Keratinocyte (primary cell): Measurements from ENCODE around the gene PKHD1. TPM values are rescaled to one million over a fixed set of nuclear protein-coding genes. Genes with fewer than 3 reads are reported as not detected.

Source experiments
- DNase-seq: peaks from one replicate; pipeline ENCODE4 v3.0.0-alpha.2; 2011; ENCODE audit warnings: low read depth, missing footprints, low spot score
- FAIRE-seq: peaks from 2 replicates; lab custom pipeline; 2011; peaks lifted over from hg19 to GRCh38; lab: Jason Lieb, UNC
- H2AFZ ChIP-seq: 2 replicates; pipeline ENCODE4 v1.6.0; 2012; ENCODE audit warnings: low read length, control low read depth, inconsistent platforms; ENCODE audit not compliant: control insufficient read depth
- H3K27ac ChIP-seq: 2 replicates; pipeline ENCODE4 v1.5.1; 2011; ENCODE audit warnings: low read length; ENCODE audit not compliant: control insufficient read depth, insufficient read depth
- H3K27me3 ChIP-seq: 3 replicates; pipeline ENCODE4 v1.6.0; 2011; ENCODE audit warnings: low read length; ENCODE audit not compliant: control insufficient read depth, insufficient read depth; ENCODE audit errors: extremely low read depth
- H3K36me3 ChIP-seq, 2 experiments: 2 replicates in 1 of 2; 3 replicates in 1 of 2; pipeline ENCODE4 v1.5.1; 2011; ENCODE audit warnings: low read length in 2 of 2, mild to moderate bottlenecking in 1 of 2; ENCODE audit not compliant: control insufficient read depth in 2 of 2, insufficient read depth in 2 of 2; ENCODE audit errors: extremely low read depth in 1 of 2
- H3K4me1 ChIP-seq: 3 replicates; pipeline ENCODE4 v1.5.1; 2011; ENCODE audit warnings: low read length; ENCODE audit not compliant: control insufficient read depth, insufficient read depth; ENCODE audit errors: extremely low read depth
- H3K4me2 ChIP-seq: 3 replicates; pipeline ENCODE4 v1.6.0; 2011; ENCODE audit warnings: low read depth, low read length; ENCODE audit not compliant: control insufficient read depth, insufficient read depth; ENCODE audit errors: extremely low read depth
- H3K4me3 ChIP-seq, 3 experiments: fragments of 200-600 bp in 1 of 3; sonication (generic) in 1 of 3; 2 replicates in 2 of 3; 3 replicates in 1 of 3; pipeline ENCODE4 v1.5.1; 2011 to 2016; ENCODE audit warnings: low read length in 3 of 3, mild to moderate bottlenecking in 3 of 3, control low read depth in 2 of 3, inconsistent platforms in 1 of 3, low read depth in 1 of 3, mixed read lengths in 1 of 3, mixed run types in 1 of 3, moderate library complexity in 1 of 3; ENCODE audit not compliant: control insufficient read depth in 2 of 3, insufficient read depth in 2 of 3; ENCODE audit errors: extremely low read depth in 1 of 3
- H3K79me2 ChIP-seq: 2 replicates; pipeline ENCODE4 v1.6.0; 2012; ENCODE audit warnings: low read length; ENCODE audit not compliant: control insufficient read depth, insufficient read depth
- H3K9ac ChIP-seq: 3 replicates; pipeline ENCODE4 v1.6.0; 2011; ENCODE audit warnings: low read length; ENCODE audit not compliant: control insufficient read depth, insufficient read depth; ENCODE audit errors: extremely low read depth
- H3K9me1 ChIP-seq: 3 replicates; pipeline ENCODE4 v1.6.0; 2011; ENCODE audit warnings: low read length; ENCODE audit not compliant: control insufficient read depth, insufficient read depth; ENCODE audit errors: extremely low read depth
- H3K9me3 ChIP-seq: 2 replicates; pipeline ENCODE4 v1.5.1; 2012; ENCODE audit warnings: low read depth, low read length; ENCODE audit not compliant: control insufficient read depth
- H4K20me1 ChIP-seq: 3 replicates; pipeline ENCODE4 v1.6.0; 2011; ENCODE audit warnings: low read length; ENCODE audit not compliant: control insufficient read depth, insufficient read depth; ENCODE audit errors: extremely low read depth
- CTCF ChIP-seq, 3 experiments: IDR thresholded peaks in 1 of 3; conservative IDR thresholded peaks in 1 of 3; optimal IDR thresholded peaks in 1 of 3; 2 replicates in 2 of 3; 3 replicates in 1 of 3; pipeline versions ENCODE3 to v1.5.1; 2011; ENCODE audit warnings: low read length in 3 of 3, mild to moderate bottlenecking in 3 of 3, moderate library complexity in 2 of 3, control low read depth in 1 of 3, inconsistent platforms in 1 of 3; ENCODE audit not compliant: insufficient read depth in 2 of 3; ENCODE audit errors: extremely low read depth in 1 of 3
- EZH2 ChIP-seq: IDR thresholded peaks from one replicate; pipeline ENCODE4 v1.6.1; 2012; ENCODE audit warnings: inconsistent platforms, mild to moderate bottlenecking, low read length, moderate library complexity
- dilution Hi-C: fragments of 300-500 bp; cut with MboI; formaldehyde crosslinking; loops from one replicate; pipeline ENCODE4 v1.7.0; 2020; ENCODE audit warnings: low sequenced_read_pairs; ENCODE audit not compliant: extremely low pct_ligation_motif_present
- polyA plus RNA-seq, 5 experiments: library from polyadenylated mRNA; depleted of rRNA in 3 of 5; stranded (reverse) in 3 of 5; stranded (forward) in 1 of 5; unstranded in 1 of 5; fragments of >200 nt; gene quantifications; 1 replicate in 1 of 5; 2 replicates in 3 of 5; 3 replicates in 1 of 5; pipeline versions ENCODE4 v1.2.1 to v1.2.3, GENCODE V29; 2011 to 2012; ENCODE audit warnings: missing spikeins in 2 of 5, low read depth in 1 of 5, low replicate concordance in 1 of 5

The PKHD1 gene
- polyA plus RNA-seq, 1 donor (not counting 4 experiments of a cell fraction or from before 2014, with no cell fraction given), result under 0.01 TPM

GRCh38 chr6:51865176-51865575, 222.2 kb downstream of the PKHD1 start:
- DNase-seq (no peak), FAIRE-seq (no peak)
- no peaks in the 10 kb centered on the region for H3K9me1 ChIP-seq
- H3K27me3 ChIP-seq, result no peaks in the 10 kb centered on the region
- dilution Hi-C loops, result no loop called here
- no peaks in the 10 kb centered on the region for H3K36me3 ChIP-seq
- H4K20me1 ChIP-seq, result no peaks in the 10 kb centered on the region
- H3K9me3 ChIP-seq, result no peaks in the 10 kb centered on the region
- H3K79me2 ChIP-seq, result no peaks in the 10 kb centered on the region
- TF ChIP-seq CTCF (optimal IDR thresholded peaks at IDR 0.05 in 1 of 3, IDR thresholded peaks at IDR 0.05 in 1 of 3, conservative IDR thresholded peaks at IDR 0.05 in 1 of 3; ENCODE audit: extremely low read depth in 1 of 3, insufficient read depth in 2 of 3, low read length in 3 of 3) (no peak), EZH2 (no peak)
- H3K27ac ChIP-seq, result no peak overlapping the region
- no peak overlapping the region for H3K4me3 ChIP-seq
- no peak overlapping the region for H2AFZ ChIP-seq
- H3K4me2 ChIP-seq, result no peak overlapping the region
- no peaks in the 10 kb centered on the region for H3K4me1 ChIP-seq
- H3K9ac ChIP-seq, result no peak overlapping the region

- Histone ChIP-seq H3K4me1 (no peaks in the 10 kb centered on the region), H3K4me2 (no peak overlapping the region), H3K27ac (no peak overlapping the region), H3K9me1 (no peaks in the 10 kb centered on the region), H3K9ac (no peak overlapping the region), H3K36me3 (no peaks in the 10 kb centered on the region), H2AFZ (no peak overlapping the region), H3K79me2 (no peaks in the 10 kb centered on the region), H3K4me3 (no peak overlapping the region), H4K20me1 (no peaks in the 10 kb centered on the region), H3K9me3 (no peaks in the 10 kb centered on the region), H3K27me3 (no peaks in the 10 kb centered on the region)
- dilution Hi-C loops, result no loop called here
- no peak for FAIRE-seq
- TF ChIP-seq CTCF (optimal IDR thresholded peaks at IDR 0.05 in 1 of 3, IDR thresholded peaks at IDR 0.05 in 1 of 3, conservative IDR thresholded peaks at IDR 0.05 in 1 of 3; ENCODE audit: extremely low read depth in 1 of 3, insufficient read depth in 2 of 3, low read length in 3 of 3) (no peak), EZH2 (no peak)
- no peak for DNase-seq
Measured at GRCh38 chr6:51857134-51857533, 230.3 kb downstream of the PKHD1 start.
